K562 (cell line): ENCODE data around the gene C9orf50. TPM values are rescaled to one million over a fixed set of nuclear protein-coding genes. Genes with fewer than 3 reads are reported as not detected.

ENCODE experiments used
- ARHGAP35 ChIP-seq: fragments of 450-650 bp; IDR thresholded peaks from 2 replicates; pipeline ENCODE4 v1.6.1; 2018; ENCODE audit not compliant: partially characterized antibody
- ATF6 ChIP-seq: sonication (generic); formaldehyde crosslinking; IDR thresholded peaks from 2 replicates; pipeline ENCODE4 v1.4.0; 2020; ENCODE audit warnings: mild to moderate bottlenecking, missing genetic modification reagents
- ETS2 ChIP-seq: IDR thresholded peaks from 2 replicates; pipeline ENCODE4 v1.6.1; 2016; ENCODE audit warnings: borderline replicate concordance, missing genetic modification characterization, mild to moderate bottlenecking, moderate library complexity, missing compliant biosample characterization; ENCODE audit not compliant: poor library complexity, severe bottlenecking
- GTF2E2 ChIP-seq: fragments of 200-800 bp; sonication (Bioruptor generic); IDR thresholded peaks from 2 replicates; pipeline ENCODE4 v1.6.1; 2016; ENCODE audit warnings: missing genetic modification characterization, missing compliant biosample characterization
- HNRNPH1 ChIP-seq: fragments of 200-400 bp; formaldehyde crosslinking; optimal IDR thresholded peaks from 2 replicates; pipeline ENCODE3; 2017; ENCODE audit warnings: low read depth, mild to moderate bottlenecking, low read length, moderate library complexity
- KDM1A ChIP-seq, 2 experiments: fragments of 450-650 bp; IDR thresholded peaks; 2 replicates each; pipeline ENCODE4 v1.6.1; 2016; ENCODE audit warnings: mild to moderate bottlenecking in 2 of 2
- MAX ChIP-seq: sonication (generic); formaldehyde crosslinking; IDR thresholded peaks from 2 replicates; pipeline ENCODE4 v1.9.0; 2022; ENCODE audit warnings: mild to moderate bottlenecking, missing genetic modification reagents
- MBD2 ChIP-seq: sonication (generic); IDR thresholded peaks from 2 replicates; pipeline ENCODE4 v1.6.1; 2016; ENCODE audit warnings: low read depth, borderline replicate concordance
- NFIC ChIP-seq: fragments of 450-650 bp; IDR thresholded peaks from 2 replicates; pipeline ENCODE4 v1.6.1; 2017; ENCODE audit warnings: mild to moderate bottlenecking, inconsistent platforms
- NONO ChIP-seq, 2 experiments: fragments of 200-400 bp in 1 of 2; fragments of 450-650 bp in 1 of 2; formaldehyde crosslinking in 1 of 2; IDR thresholded peaks; 2 replicates each; pipeline ENCODE4 v1.6.1; 2017; ENCODE audit warnings: low read depth in 2 of 2, mild to moderate bottlenecking in 2 of 2, moderate library complexity in 2 of 2, low read length in 1 of 2
- POLR2H ChIP-seq: IDR thresholded peaks from 2 replicates; pipeline ENCODE4 v1.6.1; 2016; ENCODE audit warnings: missing genetic modification characterization, low read depth, mild to moderate bottlenecking, control low read depth, missing compliant biosample characterization, moderate library complexity
- RBM25 ChIP-seq: fragments of 200-400 bp; formaldehyde crosslinking; IDR thresholded peaks from 2 replicates; pipeline ENCODE4 v1.6.1; 2018; ENCODE audit warnings: low read length, low read depth, moderate library complexity; ENCODE audit not compliant: severe bottlenecking
- SFPQ ChIP-seq: fragments of 200-400 bp; formaldehyde crosslinking; IDR thresholded peaks from 2 replicates; pipeline ENCODE4 v1.6.1; 2017; ENCODE audit warnings: mild to moderate bottlenecking, low read depth, low read length, moderate library complexity
- SMARCA4 ChIP-seq: fragments of 450-650 bp; IDR thresholded peaks from 2 replicates; pipeline ENCODE4 v1.6.1; 2016
- U2AF1 ChIP-seq: fragments of 200-400 bp; formaldehyde crosslinking; optimal IDR thresholded peaks from 2 replicates; pipeline ENCODE3; 2017; ENCODE audit warnings: mild to moderate bottlenecking, low read depth, low read length, moderate library complexity
- ZBTB8A ChIP-seq: fragments of 450-650 bp; IDR thresholded peaks from 2 replicates; pipeline ENCODE4 v1.6.1; 2018; ENCODE audit warnings: mild to moderate bottlenecking, moderate library complexity; ENCODE audit not compliant: partially characterized antibody
- ZNF174 ChIP-seq: fragments of 250-450 bp; sonication (Bioruptor Pico); IDR thresholded peaks from 2 replicates; pipeline ENCODE4 v1.4.0; 2020; ENCODE audit warnings: mild to moderate bottlenecking
- ZNF347 ChIP-seq: fragments of 450-650 bp; formaldehyde crosslinking; IDR thresholded peaks from 2 replicates; pipeline ENCODE4 v1.4.0; 2020; ENCODE audit warnings: low read depth, mild to moderate bottlenecking, moderate library complexity
- ZNF384 ChIP-seq: IDR thresholded peaks from 2 replicates; pipeline ENCODE4 v1.6.1; 2012; ENCODE audit warnings: low read depth, low read length, improper control_type of control experiment
- ZNF431 ChIP-seq: sonication (generic); formaldehyde crosslinking; IDR thresholded peaks from 2 replicates; pipeline ENCODE4 v1.8.0; 2022; ENCODE audit warnings: mild to moderate bottlenecking, missing genetic modification reagents
- ZNF639 ChIP-seq, 2 experiments: fragments of 200-800 bp in 1 of 2; sonication (Bioruptor generic) in 1 of 2; sonication (generic) in 1 of 2; formaldehyde crosslinking in 1 of 2; IDR thresholded peaks in 1 of 2; conservative IDR thresholded peaks in 1 of 2; 2 replicates each; pipeline versions ENCODE4 v1.5.0 to v1.6.1; 2016 to 2020; ENCODE audit warnings: missing compliant biosample characterization in 1 of 2, missing genetic modification characterization in 1 of 2, missing genetic modification reagents in 1 of 2
- ZNF764 ChIP-seq: fragments of 250-450 bp; sonication (Bioruptor Pico); IDR thresholded peaks from 2 replicates; pipeline ENCODE4 v1.4.0; 2020; ENCODE audit warnings: low read depth, mild to moderate bottlenecking, moderate library complexity
- polyA plus RNA-seq, 8 experiments: library from polyadenylated mRNA; depleted of rRNA in 4 of 8; stranded (reverse) in 5 of 8; unstranded in 3 of 8; fragments of >200 nt; fragmentation: Nextera tagmentation in 2 of 8; fragmentation: Illumina TruSeq in 1 of 8; extraction: Ambion mirVana in 2 of 8; extraction: Trizol in 1 of 8; gene quantifications; 2 replicates each; pipeline versions ENCODE4 v1.2.1 to v1.2.3, GENCODE V29; 2011 to 2014; ENCODE audit warnings: inconsistent platforms in 1 of 8, missing spikeins in 1 of 8
- total RNA-seq, 7 experiments: library from RNA; depleted of rRNA in 6 of 7; stranded (reverse); fragments of >200 nt in 6 of 7; fragmentation: Illumina TruSeq in 2 of 7; extraction: Trizol in 2 of 7; gene quantifications; 2 replicates each; pipeline versions ENCODE4 v1.2.1 to v1.2.3, GENCODE V29; 2011 to 2021; ENCODE audit warnings: low replicate concordance in 1 of 7

Gene C9orf50
- total and polyA plus RNA-seq, 9 of the 15 experiments (the other 6 are each of a cell fraction or from before 2014, with no cell fraction given) = not detected

GRCh38 chr9:129571298-129572051 is 49.4 kb downstream of the C9orf50 start (continued):
- TF ChIP-seq MAX (CRISPR knock-in tag) = no peak
- TF ChIP-seq ZNF174 (CRISPR knock-in tag) = no peak
- no peak for TF ChIP-seq ARHGAP35
- no peak for TF ChIP-seq ZBTB8A
- no peak for TF ChIP-seq SMARCA4
- TF ChIP-seq ATF6 (CRISPR knock-in tag) = no peak
- no peak for TF ChIP-seq POLR2H
- no peak for TF ChIP-seq GTF2E2
- TF ChIP-seq ZNF639 (CRISPR knock-in tag; conservative IDR thresholded peaks at IDR 0.05 in 1 of 2, IDR thresholded peaks at IDR 0.05 in 1 of 2) = no peak
- TF ChIP-seq NONO (IDR thresholded peaks at IDR 0.05; ENCODE audit: low read depth in 2 of 2, low read length in 1 of 2) = no peak
- no peak for TF ChIP-seq ZNF764 (CRISPR knock-in tag)
- no peak for TF ChIP-seq ZNF384
- TF ChIP-seq RBM25 = peak; percentile 83
- TF ChIP-seq U2AF1 = no peak
- TF ChIP-seq ETS2 (tag) = no peak
- TF ChIP-seq SFPQ = no peak
- no peak for TF ChIP-seq MBD2
- no peak for TF ChIP-seq ZNF347 (CRISPR knock-in tag)
- peak; percentile 59 for TF ChIP-seq NFIC
- no peak for TF ChIP-seq HNRNPH1
- no peak for TF ChIP-seq ZNF431
- TF ChIP-seq KDM1A (IDR thresholded peaks at IDR 0.05) = peak; percentile 71 to 82
